Measurements from ENCODE around the gene CCDC188.

CCDC188 gene

GRCh38 chr22:20137671-20138416, 13.0 kb downstream of the CCDC188 start:
- DNase-seq (ENCODE audit: low read depth): no peak
- no peak overlapping the region for H3K4me3 ChIP-seq (ENCODE audit: low read length)
- TF ChIP-seq, protein P1, sequence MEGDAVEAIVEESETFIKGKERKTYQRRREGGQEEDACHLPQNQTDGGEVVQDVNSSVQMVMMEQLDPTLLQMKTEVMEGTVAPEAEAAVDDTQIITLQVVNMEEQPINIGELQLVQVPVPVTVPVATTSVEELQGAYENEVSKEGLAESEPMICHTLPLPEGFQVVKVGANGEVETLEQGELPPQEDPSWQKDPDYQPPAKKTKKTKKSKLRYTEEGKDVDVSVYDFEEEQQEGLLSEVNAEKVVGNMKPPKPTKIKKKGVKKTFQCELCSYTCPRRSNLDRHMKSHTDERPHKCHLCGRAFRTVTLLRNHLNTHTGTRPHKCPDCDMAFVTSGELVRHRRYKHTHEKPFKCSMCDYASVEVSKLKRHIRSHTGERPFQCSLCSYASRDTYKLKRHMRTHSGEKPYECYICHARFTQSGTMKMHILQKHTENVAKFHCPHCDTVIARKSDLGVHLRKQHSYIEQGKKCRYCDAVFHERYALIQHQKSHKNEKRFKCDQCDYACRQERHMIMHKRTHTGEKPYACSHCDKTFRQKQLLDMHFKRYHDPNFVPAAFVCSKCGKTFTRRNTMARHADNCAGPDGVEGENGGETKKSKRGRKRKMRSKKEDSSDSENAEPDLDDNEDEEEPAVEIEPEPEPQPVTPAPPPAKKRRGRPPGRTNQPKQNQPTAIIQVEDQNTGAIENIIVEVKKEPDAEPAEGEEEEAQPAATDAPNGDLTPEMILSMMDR (IDR thresholded peaks at IDR 0.05; ENCODE audit: insufficient read depth, low read depth, low read length, missing control alignments): no peak

GRCh38 chr22:20137113-20137512, 13.7 kb downstream of the CCDC188 start:
- TF ChIP-seq, protein P1 (IDR thresholded peaks at IDR 0.05; ENCODE audit: insufficient read depth, low read depth, low read length, missing control alignments): no peak
- DNase-seq (ENCODE audit: low read depth): no peak

GRCh38 chr22:20136603-20136873, 14.3 kb downstream of the CCDC188 start:
- DNase-seq (ENCODE audit: low read depth): no peak
- TF ChIP-seq, protein P1 (IDR thresholded peaks at IDR 0.05; ENCODE audit: insufficient read depth, low read depth, low read length, missing control alignments): no peak

More at GRCh38 chr22:20137113-20137512, 13.7 kb downstream of the CCDC188 start:
- no peak overlapping the region for H3K4me3 ChIP-seq (ENCODE audit: low read length)

DNA sequence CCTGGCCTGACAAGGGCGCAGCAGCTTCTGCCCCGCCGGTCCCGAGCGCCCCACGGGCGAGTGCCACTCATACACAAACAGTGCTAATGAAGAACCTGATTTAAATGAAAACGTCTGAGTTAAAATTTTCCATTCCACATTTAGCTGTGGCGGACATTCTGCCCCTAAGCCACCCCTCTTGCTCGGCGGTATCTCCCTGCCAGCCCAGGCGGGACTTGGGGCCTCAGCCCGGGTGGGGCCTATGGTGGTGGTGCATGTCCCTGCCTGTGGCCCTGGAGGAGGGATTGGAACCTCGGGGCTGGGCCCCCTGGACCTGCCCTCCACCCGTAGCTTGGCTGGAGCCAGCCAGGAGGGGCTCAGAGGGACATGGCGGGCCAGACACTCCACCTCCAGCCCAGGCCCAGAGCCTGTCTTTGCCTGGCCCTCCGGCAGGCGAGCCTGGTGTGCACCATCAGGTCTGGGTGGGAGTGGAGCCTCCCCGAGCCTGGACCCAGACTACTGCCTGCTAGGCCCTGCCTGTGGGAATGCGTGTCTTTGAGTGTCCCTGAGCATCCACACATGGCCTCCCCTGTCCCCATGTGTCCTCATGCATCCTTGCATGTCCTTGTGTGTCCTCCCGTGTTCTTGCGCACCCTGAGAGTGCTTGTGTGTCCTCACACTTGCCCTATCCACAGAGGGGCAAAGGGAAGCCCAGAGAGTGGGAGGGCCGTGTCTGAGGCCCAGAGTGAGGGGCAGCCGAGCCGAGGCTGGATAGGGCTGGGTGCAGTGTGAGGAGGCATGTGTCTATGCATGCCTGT, 14.9 kb downstream of the CCDC188 start:
- TF ChIP-seq, protein P1 (IDR thresholded peaks at IDR 0.05; ENCODE audit: insufficient read depth, low read depth, low read length, missing control alignments): no peak
- H3K4me3 ChIP-seq (ENCODE audit: low read length): no peak overlapping the region
- DNase-seq (ENCODE audit: low read depth): no peak

More at GRCh38 chr22:20136603-20136873, 14.3 kb downstream of the CCDC188 start:
- no peak overlapping the region for H3K4me3 ChIP-seq (ENCODE audit: low read length)

GRCh38 chr22:20135265-20135664, 15.6 kb downstream of the CCDC188 start:
- no peak overlapping the region for H3K4me3 ChIP-seq (ENCODE audit: low read length)
- DNase-seq (ENCODE audit: low read depth): no peak
- TF ChIP-seq, protein P1 (IDR thresholded peaks at IDR 0.05; ENCODE audit: insufficient read depth, low read depth, low read length, missing control alignments): no peak

DNA sequence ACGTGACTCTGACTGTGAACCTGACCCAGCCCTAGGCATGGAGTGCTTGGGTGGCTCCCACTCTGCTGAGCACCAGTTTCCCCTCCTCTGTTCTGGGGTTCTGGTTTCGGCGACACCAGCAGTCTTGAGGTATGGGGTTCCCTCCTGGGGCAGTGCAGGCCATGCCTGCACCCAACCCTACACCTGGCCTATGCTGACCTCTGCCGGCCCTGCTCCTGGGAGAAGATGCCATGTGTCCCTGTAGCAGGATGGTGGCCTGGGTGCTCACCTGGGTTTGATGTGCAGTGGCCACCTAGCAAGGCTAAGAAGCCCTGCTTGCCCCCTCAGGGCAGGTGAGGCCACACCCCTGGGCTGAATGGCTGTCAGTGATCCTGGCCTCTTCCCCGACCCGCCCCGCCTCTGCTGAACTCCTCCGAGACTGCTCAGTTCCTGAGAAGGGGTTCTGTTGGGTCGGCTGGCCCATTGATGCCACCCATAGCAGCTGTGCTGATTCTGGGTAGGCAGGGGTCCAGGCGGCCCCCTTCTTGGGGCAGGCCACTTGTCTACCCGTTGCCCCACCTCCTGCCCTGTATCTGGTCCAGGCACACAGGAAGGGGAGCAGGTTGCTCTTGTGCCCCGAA, 16.8 kb downstream of the CCDC188 start:
- TF ChIP-seq, protein P1 (IDR thresholded peaks at IDR 0.05; ENCODE audit: insufficient read depth, low read depth, low read length, missing control alignments): no peak
- H3K4me3 ChIP-seq (ENCODE audit: low read length): no peak overlapping the region
- no peak for DNase-seq (ENCODE audit: low read depth)
